ENCODE measurements around the gene SUPT20HL2.

SUPT20HL2 gene

GRCh38 chrX:24306440-24306839 lies 7.4 kb downstream of the SUPT20HL2 start:
- no peak overlapping the region for H3K4me3 ChIP-seq (replicated peaks; ENCODE audit: low read depth, low read length)
- TF ChIP-seq CTCF (IDR thresholded peaks at IDR 0.05; ENCODE audit: low read length, missing control alignments), result no peak
- peak; percentile 0 for DNase-seq (ENCODE audit: low read depth)

- no peak overlapping the region for H3K4me3 ChIP-seq (replicated peaks; ENCODE audit: low read depth, low read length)
- DNase-seq (ENCODE audit: low read depth), result no peak
- TF ChIP-seq CTCF (IDR thresholded peaks at IDR 0.05; ENCODE audit: low read length, missing control alignments), result no peak
Measured at GRCh38 chrX:24305905-24306304, 8.0 kb downstream of the SUPT20HL2 start.

- no peak for TF ChIP-seq CTCF (IDR thresholded peaks at IDR 0.05; ENCODE audit: low read length, missing control alignments)
Measured at GRCh38 chrX:24301806-24302205, 12.1 kb downstream of the SUPT20HL2 start.

GRCh38 chrX:24301060-24301459 lies 12.8 kb downstream of the SUPT20HL2 start:
- no peak overlapping the region for H3K4me3 ChIP-seq (replicated peaks; ENCODE audit: low read depth, low read length)
- DNase-seq (ENCODE audit: low read depth), result peak; percentile 27
- no peak for TF ChIP-seq CTCF (IDR thresholded peaks at IDR 0.05; ENCODE audit: low read length, missing control alignments)

More at GRCh38 chrX:24301806-24302205, 12.1 kb downstream of the SUPT20HL2 start:
- DNase-seq (ENCODE audit: low read depth), result peak; percentile 17
- no peak overlapping the region for H3K4me3 ChIP-seq (replicated peaks; ENCODE audit: low read depth, low read length)

- TF ChIP-seq CTCF (IDR thresholded peaks at IDR 0.05; ENCODE audit: low read length, missing control alignments), result no peak
- H3K4me3 ChIP-seq (replicated peaks; ENCODE audit: low read depth, low read length), result no peak overlapping the region
- peak; percentile 2 for DNase-seq (ENCODE audit: low read depth)
Measured at GRCh38 chrX:24298191-24298590, 15.7 kb downstream of the SUPT20HL2 start.

- TF ChIP-seq CTCF (IDR thresholded peaks at IDR 0.05; ENCODE audit: low read length, missing control alignments), result peak; percentile 40
Measured at GRCh38 chrX:24294619-24295018, 19.2 kb downstream of the SUPT20HL2 start.

GRCh38 chrX:24293412-24293811 lies 20.5 kb downstream of the SUPT20HL2 start:
- H3K4me3 ChIP-seq (replicated peaks; ENCODE audit: low read depth, low read length), result no peak overlapping the region
- TF ChIP-seq CTCF (IDR thresholded peaks at IDR 0.05; ENCODE audit: low read length, missing control alignments), result no peak
- no peak for DNase-seq (ENCODE audit: low read depth)

More at GRCh38 chrX:24294619-24295018, 19.2 kb downstream of the SUPT20HL2 start:
- DNase-seq (ENCODE audit: low read depth), result peak; percentile 41
- H3K4me3 ChIP-seq (replicated peaks; ENCODE audit: low read depth, low read length), result no peak overlapping the region

All from fibroblast of pulmonary artery (primary cell).